Activated T-helper 17 cell treated with anti-CD3 and anti-CD28 coated beads, Interleukin-2, amount 50 U/mL, for 72 hours (primary cell): Measurements from ENCODE around the gene TEAD1. TPM values are rescaled to one million over a fixed set of nuclear protein-coding genes. Genes with fewer than 3 reads are reported as not detected.

Source experiments
- ATAC-seq: fragments of 150-1000 bp; cut with Tn5 transposase; replicated peaks from 2 replicates; pipeline ENCODE4 v1.10.0; 2021; ENCODE audit warnings: mild to moderate bottlenecking, moderate library complexity
- H3K27ac Mint-ChIP-seq: one replicate; pipeline ENCODE4 v1.8.0; 2022; ENCODE audit warnings: mixed read lengths
- H3K27me3 Mint-ChIP-seq: one replicate; pipeline ENCODE4 v1.8.0; 2022; ENCODE audit warnings: mixed read lengths
- H3K36me3 Mint-ChIP-seq: one replicate; pipeline ENCODE4 v1.8.0; 2022; ENCODE audit warnings: low read depth, mild to moderate bottlenecking, mixed read lengths
- H3K4me1 Mint-ChIP-seq: one replicate; pipeline ENCODE4 v1.8.0; 2022; ENCODE audit warnings: mixed read lengths
- H3K4me3 Mint-ChIP-seq: one replicate; pipeline ENCODE4 v1.8.0; 2022; ENCODE audit warnings: mild to moderate bottlenecking, mixed read lengths
- H3K9me3 Mint-ChIP-seq: one replicate; pipeline ENCODE4 v1.8.0; 2022; ENCODE audit warnings: mixed read lengths
- total RNA-seq, 2 donors: library from RNA; stranded (reverse); gene quantifications; one replicate each; pipeline ENCODE4 v1.2.3, GENCODE V29; 2022

The TEAD1 gene
- total RNA-seq, 2 donors from 2014 or later, result 1.2 to 1.6 TPM

DNA sequence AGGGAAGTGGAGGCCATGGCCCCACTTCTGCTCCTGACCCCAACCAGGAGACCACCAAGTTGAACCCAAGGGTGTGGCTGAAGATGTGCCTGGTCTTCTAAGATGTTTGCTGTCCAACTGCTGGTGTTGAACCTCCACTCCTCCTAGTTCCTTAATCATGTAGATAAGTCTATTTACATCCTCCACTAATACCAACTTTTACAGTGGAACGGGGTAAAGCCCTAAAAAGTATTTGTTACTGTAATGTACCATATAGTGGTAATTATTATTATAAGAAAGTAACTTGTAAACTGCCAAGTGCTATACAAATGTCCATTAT is 315.9 kb downstream of the TEAD1 start:
- Mint-ChIP-seq H3K27ac (no peak overlapping the region), H3K27me3 (peaks cover 25% of the 10 kb centered on the region), H3K36me3 (no peaks in the 10 kb centered on the region), H3K9me3 (no peaks in the 10 kb centered on the region), H3K4me3 (no peak overlapping the region), H3K4me1 (peaks cover 5% of the 10 kb centered on the region)
- ATAC-seq, result no peak

DNA sequence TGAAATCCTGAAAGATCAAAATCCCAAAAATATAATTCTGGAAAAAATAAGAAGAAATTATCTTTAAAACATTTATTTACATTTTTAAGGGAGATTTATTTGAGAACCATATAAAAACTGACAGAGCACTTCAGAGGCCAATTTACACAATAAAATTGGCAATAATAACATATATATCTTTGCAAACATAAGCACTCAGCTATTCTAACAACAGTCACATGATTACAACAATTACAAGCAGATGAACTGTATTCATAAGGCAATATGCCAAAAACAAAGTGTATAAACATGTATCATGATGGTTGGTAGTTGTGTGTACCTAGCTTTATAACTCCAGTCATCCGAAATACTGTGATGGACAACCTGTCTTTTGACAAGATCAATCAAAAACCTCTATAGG is 317.2 kb downstream of the TEAD1 start:
- Mint-ChIP-seq H3K9me3 (no peaks in the 10 kb centered on the region), H3K4me3 (no peak overlapping the region), H3K27me3 (peaks cover 14% of the 10 kb centered on the region)

GRCh38 chr11:12993626-12994025 is 319.4 kb downstream of the TEAD1 start:
- H3K36me3 Mint-ChIP-seq, result no peaks in the 10 kb centered on the region
- H3K4me3 Mint-ChIP-seq, result no peak overlapping the region
- H3K27me3 Mint-ChIP-seq, result peaks cover 13% of the 10 kb centered on the region
- no peak overlapping the region for H3K27ac Mint-ChIP-seq
- ATAC-seq, result no peak
- H3K4me1 Mint-ChIP-seq, result peaks cover 5% of the 10 kb centered on the region
- no peaks in the 10 kb centered on the region for H3K9me3 Mint-ChIP-seq

More for the DNA sequence above, 317.2 kb downstream of the TEAD1 start:
- no peaks in the 10 kb centered on the region for H3K36me3 Mint-ChIP-seq
- H3K4me1 Mint-ChIP-seq, result peaks cover 5% of the 10 kb centered on the region
- no peak for ATAC-seq
- H3K27ac Mint-ChIP-seq, result no peak overlapping the region
